ENCODE measurements around the gene GPATCH8. TPM values are rescaled to one million over a fixed set of nuclear protein-coding genes. Genes with fewer than 3 reads are reported as not detected.
"Not testable (repeated sequence)": the region's sequence is repeated elsewhere in the genome, so short reads cannot be mapped to it uniquely, and the experiment has no call there.

GPATCH8 gene
- polyA plus RNA-seq, 6 donors from 2014 or later: 9.9 to 79.3 (median 38.6) TPM

GRCh38 chr17:44539673-44540072 is 36.5 kb upstream of the GPATCH8 start:
- Mint-ChIP-seq H3K4me3 (no peak overlapping the region), H3K27ac (no peak overlapping the region), H3K9me3 (peaks cover 0 to 2% (median 0%) of the 10 kb centered on the region in 7 donors), H3K4me1 (no peaks in the 10 kb centered on the region), H3K27me3 (peaks cover 14 to 57% (median 43%) of the 10 kb centered on the region in 3 donors), H3K36me3 (no peaks in the 10 kb centered on the region)
- ATAC-seq (ENCODE audit: low read depth in 2 of 2): no peak
- no peak for DNase-seq

GRCh38 chr17:44537922-44538321 is 34.7 kb upstream of the GPATCH8 start:
- not testable (repeated sequence) for ATAC-seq (ENCODE audit: low read depth in 2 of 2); H3K9me3 Mint-ChIP-seq; DNase-seq; H3K4me3 Mint-ChIP-seq; H3K36me3 Mint-ChIP-seq
- Mint-ChIP-seq H3K27me3 (peaks cover 14 to 41% (median 36%) of the 10 kb centered on the region in 3 donors), H3K27ac (peak overlapping the region in 1 of 6 donors; percentile 62), H3K4me1 (peaks cover 8 to 11% (median 9%) of the 10 kb centered on the region in 3 donors)

DNA sequence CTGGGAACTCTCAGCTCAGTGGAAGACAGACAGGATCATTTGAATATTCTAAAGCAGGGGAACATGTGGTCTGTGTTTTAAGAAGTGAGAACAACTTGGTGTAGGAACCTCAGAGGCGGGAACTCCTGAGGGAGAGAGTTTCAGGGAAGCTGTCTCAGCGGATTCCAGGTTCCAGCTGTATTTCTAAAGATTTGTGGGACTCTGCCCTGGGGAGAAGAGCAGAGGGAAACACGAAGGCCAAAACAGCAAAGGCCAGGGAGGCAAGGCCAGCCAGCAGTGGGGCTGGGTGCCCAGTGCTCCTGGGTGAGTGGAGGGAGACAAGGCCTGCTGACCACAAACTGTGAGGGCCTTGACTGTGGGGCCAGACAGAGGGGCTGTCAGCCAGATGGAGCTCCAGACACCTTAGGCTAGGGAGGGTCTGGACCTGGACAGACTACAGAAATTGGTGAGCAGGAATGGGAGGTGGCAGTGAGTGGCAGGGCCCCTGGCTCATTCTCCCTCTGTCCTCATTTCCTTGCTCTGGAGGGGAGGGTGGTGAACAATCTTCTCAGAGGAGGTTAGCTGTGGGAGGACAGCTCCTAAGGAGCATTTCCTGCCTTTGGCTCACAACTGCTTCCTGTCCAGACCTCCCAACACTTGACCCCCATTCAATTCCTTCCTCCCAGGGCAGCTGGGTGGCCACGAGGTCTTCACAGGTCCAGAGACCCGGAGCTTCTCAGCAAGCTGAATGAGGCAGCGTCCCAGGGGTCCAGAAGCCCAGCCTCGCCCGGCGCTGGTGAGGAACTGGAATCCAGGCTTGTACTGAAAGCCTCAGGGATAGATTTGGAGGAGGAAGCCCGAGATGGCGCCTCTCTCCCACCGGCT is 33.1 kb upstream of the GPATCH8 start:
- Mint-ChIP-seq H3K27me3 (peaks cover 18 to 28% (median 26%) of the 10 kb centered on the region in 3 donors), H3K9me3 (peaks cover 0 to 2% (median 0%) of the 10 kb centered on the region in 7 donors), H3K36me3 (no peaks in the 10 kb centered on the region), H3K4me1 (peaks cover 8 to 11% (median 9%) of the 10 kb centered on the region in 3 donors), H3K27ac (peak overlapping the region in 1 of 6 donors; percentile 73), H3K4me3 (peak overlapping the region in 1 of 8 donors; percentile 42)
- DNase-seq: no peak
- no peak for ATAC-seq (ENCODE audit: low read depth in 2 of 2)

DNA sequence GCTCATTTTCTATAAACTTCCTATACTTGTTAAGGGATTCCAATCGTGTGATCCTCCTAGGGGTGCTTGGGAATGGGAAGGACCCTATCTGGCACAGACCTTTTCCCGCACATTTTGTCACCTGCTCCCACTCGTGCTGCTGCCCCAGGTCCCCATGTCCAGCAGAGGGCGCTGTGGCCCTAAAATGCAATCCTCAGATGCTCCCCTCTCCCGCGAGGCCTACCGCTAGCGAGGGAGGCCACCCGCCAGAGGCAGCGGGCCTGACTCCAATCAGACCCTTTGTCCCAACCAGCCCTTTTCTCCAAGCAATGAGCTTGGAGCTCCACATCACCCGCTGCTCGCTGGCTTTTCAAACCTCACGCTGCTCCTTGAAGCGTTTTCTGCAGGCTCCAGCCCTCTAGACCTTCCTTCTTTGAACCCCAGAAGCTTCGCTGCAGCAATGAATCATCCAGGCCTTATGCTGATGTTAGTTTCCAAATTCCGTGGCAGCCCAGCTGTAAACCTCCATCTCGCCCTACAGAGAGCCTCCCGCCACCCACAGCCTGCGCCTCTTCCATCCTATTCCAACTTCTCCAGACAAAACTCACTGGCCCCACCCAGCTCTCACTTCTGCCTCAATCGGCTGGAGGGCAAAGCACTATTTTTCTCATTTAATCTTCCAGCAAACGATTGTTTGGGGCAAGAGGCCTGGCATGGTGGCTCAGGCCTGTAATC is 30.5 kb upstream of the GPATCH8 start:
- ATAC-seq (ENCODE audit: low read depth in 2 of 2) (peak; percentile 93 to 97), DNase-seq (peak; percentile 76)
- Mint-ChIP-seq H3K27me3 (peaks cover 9 to 18% (median 14%) of the 10 kb centered on the region in 3 donors), H3K4me1 (peaks cover 8 to 11% (median 9%) of the 10 kb centered on the region in 3 donors), H3K27ac (peak overlapping the region in 4 of 6 donors; percentile 10 to 89 (median 51)), H3K9me3 (peaks cover 0 to 2% (median 0%) of the 10 kb centered on the region in 7 donors), H3K36me3 (no peaks in the 10 kb centered on the region), H3K4me3 (peak overlapping the region in 1 of 8 donors; percentile 41)

DNA sequence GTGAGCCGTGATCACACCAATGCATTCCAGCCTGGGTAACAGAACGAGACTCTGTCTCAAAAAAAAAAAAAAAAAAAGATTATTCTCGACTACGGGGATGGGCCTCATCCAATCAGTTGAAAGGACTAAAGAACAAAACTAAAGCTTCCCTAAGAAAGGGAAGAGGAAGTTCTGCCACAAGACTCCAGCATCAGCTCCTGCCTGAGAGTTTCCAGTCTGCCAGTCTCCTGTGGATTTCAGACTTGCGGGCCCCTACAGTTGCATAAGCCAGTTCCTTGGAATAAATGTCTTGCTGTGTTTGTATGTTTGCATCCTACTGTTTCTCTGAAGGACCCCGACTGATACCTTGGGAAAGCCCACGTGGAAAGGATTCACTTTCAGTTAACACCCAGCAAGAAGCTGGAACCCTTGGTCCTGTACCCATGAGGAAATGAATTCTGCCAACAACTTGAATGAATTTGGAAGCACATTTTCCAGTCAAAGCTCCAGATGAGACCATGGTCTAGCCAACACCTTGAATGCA is 27.8 kb upstream of the GPATCH8 start:
- peaks cover under 1 to 29% (median 13%) of the 10 kb centered on the region in 3 donors for H3K27me3 Mint-ChIP-seq
- no peaks in the 10 kb centered on the region for H3K36me3 Mint-ChIP-seq

DNA sequence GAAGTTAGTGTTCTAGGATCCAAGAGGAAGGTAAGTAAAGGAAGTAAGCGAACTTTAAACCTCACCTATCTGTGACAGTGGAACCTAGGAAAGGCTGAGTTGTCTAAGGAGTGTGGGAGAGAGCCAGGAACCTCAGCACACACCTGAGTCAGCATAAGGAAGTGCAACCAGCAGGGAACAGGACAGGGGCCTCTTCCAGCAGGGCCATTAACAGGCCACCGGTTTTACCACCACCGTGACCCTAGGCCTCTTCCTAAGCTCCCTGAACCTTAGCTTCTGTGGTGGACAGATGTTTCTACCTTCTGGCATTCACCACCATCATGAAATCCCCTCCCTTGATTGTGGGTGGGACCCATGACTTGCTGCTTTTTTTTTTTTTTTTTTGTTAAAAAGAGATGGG is 26.7 kb upstream of the GPATCH8 start:
- DNase-seq (no peak), ATAC-seq (ENCODE audit: low read depth in 2 of 2) (no peak)
- Mint-ChIP-seq H3K36me3 (no peaks in the 10 kb centered on the region), H3K9me3 (peaks cover 0 to 8% (median 0%) of the 10 kb centered on the region in 7 donors), H3K27me3 (peaks cover 8 to 36% (median 18%) of the 10 kb centered on the region in 3 donors), H3K4me3 (no peak overlapping the region), H3K27ac (no peak overlapping the region), H3K4me1 (peaks cover 8 to 11% (median 9%) of the 10 kb centered on the region in 3 donors)

More for the DNA sequence above, 27.8 kb upstream of the GPATCH8 start:
- H3K27ac Mint-ChIP-seq: no peak overlapping the region
- no peak overlapping the region for H3K4me3 Mint-ChIP-seq
- ATAC-seq (ENCODE audit: low read depth in 2 of 2): no peak
- no peak for DNase-seq
- H3K9me3 Mint-ChIP-seq: peaks cover 0 to 8% (median 0%) of the 10 kb centered on the region in 7 donors
- peaks cover 8 to 11% (median 9%) of the 10 kb centered on the region in 3 donors for H3K4me1 Mint-ChIP-seq

DNA sequence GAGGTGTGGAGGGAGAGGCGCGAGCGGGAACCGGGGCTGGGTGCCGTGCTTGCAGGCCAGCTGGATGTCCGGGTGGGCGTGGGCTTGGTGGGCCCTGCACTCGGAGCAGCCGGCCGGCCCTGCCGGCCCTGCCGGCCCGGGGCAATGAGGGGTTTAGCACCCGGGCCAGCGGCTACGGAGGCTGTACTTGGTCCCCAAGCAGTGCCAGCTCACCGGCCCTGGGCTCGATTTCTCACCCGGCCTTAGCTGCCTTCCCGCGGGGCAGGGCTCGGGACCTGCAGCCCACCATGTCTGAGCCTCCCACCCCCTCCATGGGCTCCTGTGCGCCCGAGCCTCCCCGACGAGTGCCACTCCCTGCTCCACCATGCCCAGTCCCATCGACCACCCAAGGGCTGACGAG is 24.7 kb upstream of the GPATCH8 start:
- H3K4me1 Mint-ChIP-seq: no peaks in the 10 kb centered on the region
- ATAC-seq (ENCODE audit: low read depth in 2 of 2) (no peak), DNase-seq (no peak)
- no peak overlapping the region for H3K4me3 Mint-ChIP-seq
- peaks cover 0 to 8% (median 0%) of the 10 kb centered on the region in 7 donors for H3K9me3 Mint-ChIP-seq
- H3K27ac Mint-ChIP-seq: no peak overlapping the region
- peaks cover 8 to 41% (median 19%) of the 10 kb centered on the region in 3 donors for H3K27me3 Mint-ChIP-seq
- H3K36me3 Mint-ChIP-seq: no peaks in the 10 kb centered on the region

GRCh38 chr17:44527102-44527501 is 23.9 kb upstream of the GPATCH8 start:
- Mint-ChIP-seq H3K9me3 (peaks cover 0 to 8% (median 0%) of the 10 kb centered on the region in 7 donors), H3K27ac (no peak overlapping the region), H3K27me3 (peaks cover 8 to 41% (median 17%) of the 10 kb centered on the region in 3 donors), H3K4me1 (no peaks in the 10 kb centered on the region), H3K36me3 (no peaks in the 10 kb centered on the region), H3K4me3 (no peak overlapping the region)
- DNase-seq (no peak), ATAC-seq (ENCODE audit: low read depth in 2 of 2) (no peak)

DNA sequence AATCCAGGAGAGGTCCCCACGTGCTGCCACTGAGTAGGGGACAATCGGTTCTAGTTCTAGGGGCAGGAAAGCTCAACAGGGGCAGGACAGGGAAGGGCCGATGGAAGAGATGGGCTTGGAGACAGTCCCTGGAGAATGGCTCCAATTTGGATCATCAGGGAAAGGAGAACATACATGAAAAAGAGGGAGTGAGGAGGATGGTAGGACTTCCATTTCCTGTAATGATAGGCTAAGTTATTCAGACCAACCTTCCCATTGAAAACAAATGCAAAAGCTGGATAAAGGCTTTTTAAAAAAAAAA is 20.4 kb upstream of the GPATCH8 start:
- Mint-ChIP-seq H3K36me3 (no peaks in the 10 kb centered on the region), H3K4me3 (no peak overlapping the region), H3K9me3 (peaks cover 0 to 8% (median 0%) of the 10 kb centered on the region in 7 donors), H3K27ac (no peak overlapping the region), H3K4me1 (no peaks in the 10 kb centered on the region), H3K27me3 (peaks cover 13 to 46% (median 21%) of the 10 kb centered on the region in 3 donors)
- ATAC-seq (ENCODE audit: low read depth in 2 of 2) (no peak), DNase-seq (no peak)

DNA sequence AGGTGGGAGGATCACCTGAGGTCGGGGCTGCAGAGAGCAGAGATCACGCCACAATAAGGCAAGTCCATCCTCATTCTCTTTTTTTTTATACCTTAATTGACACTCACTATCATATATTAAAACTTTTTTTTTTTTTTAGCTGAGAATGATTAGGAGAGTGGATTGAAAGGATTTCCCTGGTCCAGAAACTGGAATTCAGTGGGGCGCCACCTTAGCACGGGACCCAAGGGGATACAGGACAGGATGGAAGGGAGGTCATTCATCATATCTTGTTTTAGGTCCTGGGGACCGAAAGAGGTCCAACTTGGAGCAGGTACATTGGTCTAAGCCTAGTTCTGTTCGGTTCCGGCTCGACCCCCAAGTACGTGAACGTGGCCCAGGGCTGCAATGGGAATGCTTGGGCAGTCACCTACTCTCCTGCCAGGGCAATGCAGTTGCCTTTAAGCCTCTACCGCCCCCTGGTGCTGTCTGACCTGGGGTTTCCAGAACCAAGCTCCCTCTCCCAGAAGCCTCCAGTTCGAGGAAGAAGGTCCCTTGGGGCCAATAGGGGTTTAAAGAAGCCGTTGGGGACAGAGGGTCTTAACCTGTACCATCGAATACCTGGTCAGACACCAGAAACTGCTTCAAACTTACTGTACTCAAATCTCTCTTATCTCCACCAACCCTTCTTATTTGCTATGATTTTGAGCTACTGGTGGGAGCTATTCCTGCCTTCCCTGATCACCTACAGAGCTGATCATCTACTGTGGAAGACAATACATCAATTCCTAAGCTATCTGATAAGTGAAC is 19.9 kb upstream of the GPATCH8 start:
- ATAC-seq (ENCODE audit: low read depth in 2 of 2): no peak
- H3K4me1 Mint-ChIP-seq: no peaks in the 10 kb centered on the region
- no peak for DNase-seq

GRCh38 chr17:44518032-44518431 is 14.8 kb upstream of the GPATCH8 start:
- H3K36me3 Mint-ChIP-seq: no peaks in the 10 kb centered on the region
- H3K27me3 Mint-ChIP-seq: peaks cover 15 to 38% (median 23%) of the 10 kb centered on the region in 3 donors
- DNase-seq: no peak
- H3K27ac Mint-ChIP-seq: no peak overlapping the region
- H3K4me1 Mint-ChIP-seq: no peaks in the 10 kb centered on the region
- H3K9me3 Mint-ChIP-seq: no peaks in the 10 kb centered on the region
- ATAC-seq (ENCODE audit: low read depth in 2 of 2): no peak
- no peak overlapping the region for H3K4me3 Mint-ChIP-seq

More for the DNA sequence above, 19.9 kb upstream of the GPATCH8 start:
- Mint-ChIP-seq H3K36me3 (no peaks in the 10 kb centered on the region), H3K4me3 (no peak overlapping the region), H3K27ac (no peak overlapping the region), H3K9me3 (peaks cover 0 to 8% (median 0%) of the 10 kb centered on the region in 7 donors), H3K27me3 (peaks cover 13 to 46% (median 21%) of the 10 kb centered on the region in 3 donors)

DNA sequence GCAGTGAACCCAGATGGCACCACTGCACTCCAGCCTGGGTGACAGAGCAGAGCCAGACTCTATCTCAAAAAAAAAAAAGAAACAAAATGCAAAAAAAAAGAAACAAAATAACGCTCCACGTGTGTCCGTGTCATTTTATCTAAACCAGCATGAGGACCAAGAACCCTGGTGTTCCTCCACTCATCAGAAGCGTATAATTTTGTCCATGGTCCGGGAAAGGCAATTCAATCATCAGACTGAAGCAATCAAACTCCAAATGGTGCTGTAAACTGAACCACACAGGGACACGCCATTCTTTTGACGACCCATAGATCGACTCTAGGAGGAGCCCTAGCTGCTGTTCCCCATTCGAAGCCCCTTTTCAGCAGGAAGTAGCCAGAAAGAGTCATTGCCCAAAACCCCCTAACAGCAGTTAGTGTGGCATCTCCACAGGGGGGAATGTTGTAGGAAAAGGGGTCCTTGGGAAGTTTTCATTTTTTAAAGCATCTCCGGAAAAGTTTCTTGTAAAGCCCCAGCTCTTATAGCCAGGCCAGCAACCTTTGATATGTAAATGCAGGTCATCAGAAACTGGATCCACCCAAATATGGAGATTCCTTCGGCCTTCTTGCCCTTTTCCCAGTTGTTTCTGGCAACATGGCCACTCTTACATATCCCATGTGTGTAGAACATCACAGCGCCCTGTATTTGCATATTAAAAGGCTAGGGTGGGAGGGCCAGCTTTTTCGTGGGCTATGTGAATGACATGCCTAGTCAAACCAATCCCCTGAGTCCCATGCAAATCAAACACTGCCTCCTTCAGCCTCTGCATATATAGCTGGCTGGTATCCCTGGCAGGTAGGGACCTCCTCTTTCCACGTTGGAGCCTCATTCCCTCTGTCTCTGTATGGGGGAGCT is 8.3 kb upstream of the GPATCH8 start:
- H3K27ac Mint-ChIP-seq: peak overlapping the region in 2 of 6 donors; percentile 69 to 76
- H3K27me3 Mint-ChIP-seq: peaks cover 12 to 39% (median 32%) of the 10 kb centered on the region in 3 donors
- not testable (repeated sequence) for ATAC-seq (ENCODE audit: low read depth in 2 of 2); DNase-seq; H3K36me3 Mint-ChIP-seq; H3K9me3 Mint-ChIP-seq; H3K4me1 Mint-ChIP-seq
- H3K4me3 Mint-ChIP-seq: peak overlapping the region in 2 of 8 donors; percentile 22 to 55
